Measurements from ENCODE around the gene SPPL3.

DNA sequence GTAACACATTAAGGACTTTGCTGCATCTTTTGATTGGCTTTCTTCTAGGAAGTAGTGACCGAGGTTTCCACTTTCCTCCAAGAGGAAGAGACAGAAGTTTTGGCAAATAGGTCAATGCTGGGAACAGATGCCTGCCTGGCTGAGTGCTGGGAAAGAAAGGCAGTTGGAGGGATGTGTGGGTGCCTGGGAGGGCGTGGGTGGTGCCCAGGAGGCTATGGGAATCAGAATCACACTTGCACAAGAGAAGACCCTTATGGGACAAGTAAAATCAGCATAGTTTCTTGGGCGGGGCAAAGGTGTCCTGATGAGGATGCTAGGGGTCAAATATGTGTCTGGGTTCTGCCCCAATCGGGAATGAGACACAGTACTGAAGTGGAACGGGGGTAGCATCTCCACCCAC lies 179.4 kb downstream of the SPPL3 start:
- TF ChIP-seq, protein P1, sequence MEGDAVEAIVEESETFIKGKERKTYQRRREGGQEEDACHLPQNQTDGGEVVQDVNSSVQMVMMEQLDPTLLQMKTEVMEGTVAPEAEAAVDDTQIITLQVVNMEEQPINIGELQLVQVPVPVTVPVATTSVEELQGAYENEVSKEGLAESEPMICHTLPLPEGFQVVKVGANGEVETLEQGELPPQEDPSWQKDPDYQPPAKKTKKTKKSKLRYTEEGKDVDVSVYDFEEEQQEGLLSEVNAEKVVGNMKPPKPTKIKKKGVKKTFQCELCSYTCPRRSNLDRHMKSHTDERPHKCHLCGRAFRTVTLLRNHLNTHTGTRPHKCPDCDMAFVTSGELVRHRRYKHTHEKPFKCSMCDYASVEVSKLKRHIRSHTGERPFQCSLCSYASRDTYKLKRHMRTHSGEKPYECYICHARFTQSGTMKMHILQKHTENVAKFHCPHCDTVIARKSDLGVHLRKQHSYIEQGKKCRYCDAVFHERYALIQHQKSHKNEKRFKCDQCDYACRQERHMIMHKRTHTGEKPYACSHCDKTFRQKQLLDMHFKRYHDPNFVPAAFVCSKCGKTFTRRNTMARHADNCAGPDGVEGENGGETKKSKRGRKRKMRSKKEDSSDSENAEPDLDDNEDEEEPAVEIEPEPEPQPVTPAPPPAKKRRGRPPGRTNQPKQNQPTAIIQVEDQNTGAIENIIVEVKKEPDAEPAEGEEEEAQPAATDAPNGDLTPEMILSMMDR (IDR thresholded peaks at IDR 0.05): no peak
- TF ChIP-seq POLR2A (IDR thresholded peaks at IDR 0.05): no peak
